Transverse colon (tissue), 4 donors: Measurements from ENCODE around the gene ZNF414.

Source experiments
- EP300 ChIP-seq: sonication (generic); formaldehyde crosslinking; IDR thresholded peaks from one replicate; pipeline ENCODE4 v1.6.1; 2017; ENCODE audit warnings: antibody characterized with exemption, low read depth
- POLR2A ChIP-seq: fragments of 450-650 bp; IDR thresholded peaks from one replicate; pipeline ENCODE4 v1.6.1; 2016; ENCODE audit warnings: antibody characterized with exemption, mild to moderate bottlenecking, moderate library complexity
- POLR2AphosphoS5 ChIP-seq, 3 donors: sonication (generic); formaldehyde crosslinking; IDR thresholded peaks; one replicate each; pipeline ENCODE4 v1.6.1; 2016; ENCODE audit warnings: antibody characterized with exemption in 3 of 3
- TF ChIP-seq, protein P1 (sequence below), 5 experiments: fragments of 200-600 bp in 3 of 5; fragments of 450-650 bp in 2 of 5; sonication (generic) in 3 of 5; IDR thresholded peaks; 1 replicate in 2 of 5; 2 replicates in 3 of 5; pipeline ENCODE4 v1.5.1; 2016 to 2017; ENCODE audit warnings: antibody characterized with exemption in 5 of 5, inconsistent platforms in 3 of 5, mild to moderate bottlenecking in 2 of 5, moderate library complexity in 1 of 5

DNA sequence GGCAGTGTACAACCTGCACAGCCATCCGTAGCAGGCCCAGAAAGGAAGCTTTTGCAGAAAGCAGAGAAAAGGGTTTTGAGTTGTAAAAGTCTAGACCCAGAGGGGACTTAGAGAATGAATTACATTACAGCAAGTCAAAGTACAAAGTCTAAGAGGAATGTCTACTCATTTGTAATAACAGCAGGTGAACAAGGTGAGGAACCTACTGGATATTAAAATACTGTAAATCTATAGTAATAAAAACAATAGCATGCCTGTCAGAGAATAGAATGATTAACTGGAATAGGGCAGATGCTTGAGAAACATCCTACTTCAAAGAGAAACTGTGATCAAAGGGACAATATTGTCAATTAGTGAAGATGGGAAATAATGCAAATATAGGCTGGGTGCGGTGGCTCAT, 18.3 kb upstream of the ZNF414 start:
- no peak for TF ChIP-seq POLR2A
- TF ChIP-seq, protein P1, sequence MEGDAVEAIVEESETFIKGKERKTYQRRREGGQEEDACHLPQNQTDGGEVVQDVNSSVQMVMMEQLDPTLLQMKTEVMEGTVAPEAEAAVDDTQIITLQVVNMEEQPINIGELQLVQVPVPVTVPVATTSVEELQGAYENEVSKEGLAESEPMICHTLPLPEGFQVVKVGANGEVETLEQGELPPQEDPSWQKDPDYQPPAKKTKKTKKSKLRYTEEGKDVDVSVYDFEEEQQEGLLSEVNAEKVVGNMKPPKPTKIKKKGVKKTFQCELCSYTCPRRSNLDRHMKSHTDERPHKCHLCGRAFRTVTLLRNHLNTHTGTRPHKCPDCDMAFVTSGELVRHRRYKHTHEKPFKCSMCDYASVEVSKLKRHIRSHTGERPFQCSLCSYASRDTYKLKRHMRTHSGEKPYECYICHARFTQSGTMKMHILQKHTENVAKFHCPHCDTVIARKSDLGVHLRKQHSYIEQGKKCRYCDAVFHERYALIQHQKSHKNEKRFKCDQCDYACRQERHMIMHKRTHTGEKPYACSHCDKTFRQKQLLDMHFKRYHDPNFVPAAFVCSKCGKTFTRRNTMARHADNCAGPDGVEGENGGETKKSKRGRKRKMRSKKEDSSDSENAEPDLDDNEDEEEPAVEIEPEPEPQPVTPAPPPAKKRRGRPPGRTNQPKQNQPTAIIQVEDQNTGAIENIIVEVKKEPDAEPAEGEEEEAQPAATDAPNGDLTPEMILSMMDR (IDR thresholded peaks at IDR 0.05), result no peak
- no peak for TF ChIP-seq POLR2AphosphoS5 (IDR thresholded peaks at IDR 0.05)
- TF ChIP-seq EP300, result no peak
